Measurements from ENCODE around the gene RPL13. TPM values are rescaled to one million over a fixed set of nuclear protein-coding genes. Genes with fewer than 3 reads are reported as not detected.

RPL13 gene
- total RNA-seq, 1 experiment from 2014 or later = 2,157 TPM

GRCh38 chr16:89575247-89576152, 15.0 kb downstream of the RPL13 start, which contains the start of gene CPNE7:
TSS of gene CPNE7 (plus strand) at chr16:89575758. CDS start at chr16:89575898, 140 bp downstream.
- Histone ChIP-seq H4K5ac (ENCODE audit: insufficient read length, low read depth, low read length) (no peak within 1 kb of the TSS), H3K9ac (ENCODE audit: extremely low read depth, insufficient read length, low read length) (no peak within 1 kb of the TSS), H3K4me2 (ENCODE audit: insufficient read depth, insufficient read length, low read length) (peak within 1 kb of the TSS; percentile 54)

More at GRCh38 chr16:89575247-89576152, 15.0 kb downstream of the RPL13 start, which contains the start of gene CPNE7:
- no peaks in the 10 kb centered on the region for H3K79me1 ChIP-seq (ENCODE audit: insufficient read depth, low read depth, low read length, poor library complexity, severe bottlenecking)
- H3K79me2 ChIP-seq (ENCODE audit: insufficient read depth, low read length) = no peaks in the 10 kb centered on the region
- H3K27ac ChIP-seq (ENCODE audit: insufficient read length, low read depth, low read length) = no peak within 1 kb of the TSS
- H4K91ac ChIP-seq (ENCODE audit: insufficient read length, low read depth, low read length) = no peak within 1 kb of the TSS
- H3K27me3 Mint-ChIP-seq (ENCODE audit: low read depth) = peaks cover 57% of the 10 kb centered on the region
- H3K27me3 ChIP-seq (ENCODE audit: insufficient read depth, low read length) = peaks cover 3% of the 10 kb centered on the region; the same call in 1 of the 2 replicates
- H3K23me2 ChIP-seq (ENCODE audit: insufficient read length, low read depth, low read length, poor library complexity, severe bottlenecking) = peaks cover 11% of the 10 kb centered on the region
- no peak within 1 kb of the TSS for H2BK15ac ChIP-seq (ENCODE audit: low read depth, low read length)
- no peak within 1 kb of the TSS for H4K8ac ChIP-seq (replicated peaks; ENCODE audit: insufficient read length, low read depth, low read length)
- H3K23ac ChIP-seq (ENCODE audit: insufficient read length, low read depth, low read length) = no peak within 1 kb of the TSS
- no peak within 1 kb of the TSS for H2BK120ac ChIP-seq (ENCODE audit: low read depth, low read length, poor library complexity, severe bottlenecking)
- no peaks in the 10 kb centered on the region for H3K9me3 ChIP-seq (ENCODE audit: control insufficient read depth, low read depth, low read length)
- H3K56ac ChIP-seq (ENCODE audit: insufficient read length, low read depth, low read length) = no peak within 1 kb of the TSS
- no peak within 1 kb of the TSS for H2BK12ac ChIP-seq (ENCODE audit: insufficient read length, low read depth, low read length)
- no peak within 1 kb of the TSS for H2BK5ac ChIP-seq (ENCODE audit: insufficient read length, low read length)
- WGBS (ENCODE audit: extremely low coverage, insufficient read length, low lambda C conversion rate) = no CpG with 5 or more reads among the region's 103 CpGs
- H3K4me3 Mint-ChIP-seq = peak within 1 kb of the TSS; percentile 65 to 86
- no peaks in the 10 kb centered on the region for H4K20me1 ChIP-seq (ENCODE audit: control insufficient read depth, insufficient read depth, insufficient read length)
- no peaks in the 10 kb centered on the region for H3K9me3 Mint-ChIP-seq
- no peak within 1 kb of the TSS for H2AK5ac ChIP-seq (ENCODE audit: insufficient read length, low read length)
- DNase-seq = no peak
- H3K36me3 Mint-ChIP-seq (ENCODE audit: insufficient read depth in 1 of 3, low read depth in 3 of 3) = peaks cover 0 to 6% (median 4%) of the 10 kb centered on the region in 3 experiments; a peak in 5 of 7 replicates
- H3K27ac Mint-ChIP-seq = no peak within 1 kb of the TSS
- peak within 1 kb of the TSS; percentile 77; the same call in 1 of the 2 replicates for H3K14ac ChIP-seq (ENCODE audit: insufficient read depth, low read length)
- H2AFZ ChIP-seq (ENCODE audit: low read length) = no peak within 1 kb of the TSS
- H2BK20ac ChIP-seq (ENCODE audit: low read depth, low read length, poor library complexity, severe bottlenecking) = no peak within 1 kb of the TSS
- no peak for TF ChIP-seq CTCF (conservative IDR thresholded peaks at IDR 0.05)
- no peak within 1 kb of the TSS for H3K18ac ChIP-seq (ENCODE audit: insufficient read length, low read depth, low read length)
- no peaks in the 10 kb centered on the region for H3K4me1 ChIP-seq (ENCODE audit: insufficient read depth, low read length)
- peaks cover 2 to 6% of the 10 kb centered on the region in 2 experiments; a peak in 2 of 4 replicates for H3K4me1 Mint-ChIP-seq
- H3K4ac ChIP-seq (ENCODE audit: low read depth, low read length) = no peak within 1 kb of the TSS
- no peak within 1 kb of the TSS for H3T11ph ChIP-seq (ENCODE audit: low read length)
